GM12874 (cell line): ENCODE results near the gene MC2R.

Experiments
- TF ChIP-seq, protein P1 (sequence below): IDR thresholded peaks from 2 replicates; pipeline ENCODE4 v1.5.1; 2011; ENCODE audit warnings: low read depth, mild to moderate bottlenecking, control low read depth, low read length, moderate library complexity; ENCODE audit not compliant: insufficient read depth

The MC2R gene

DNA sequence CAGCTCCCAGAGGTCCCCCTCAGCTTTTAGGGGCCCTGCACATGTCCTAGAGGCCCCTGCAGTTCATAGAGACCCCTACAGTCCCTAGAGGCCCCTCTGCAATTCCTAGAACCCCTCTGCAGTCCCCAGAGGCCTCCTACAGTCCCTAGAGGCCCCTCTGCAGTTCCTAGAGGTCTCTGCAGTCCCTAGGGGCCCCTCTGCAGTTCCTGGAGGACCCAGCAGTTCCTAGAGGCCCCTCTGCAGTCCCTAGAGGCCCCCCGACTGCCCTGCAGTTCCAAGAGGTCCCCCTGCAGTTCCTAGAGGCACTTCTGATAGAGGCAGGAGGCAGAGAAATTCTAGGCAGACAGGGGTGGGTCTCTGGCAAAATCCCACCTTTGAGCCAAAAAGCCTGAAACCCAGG lies 35.4 kb downstream of the MC2R start:
- TF ChIP-seq, protein P1, sequence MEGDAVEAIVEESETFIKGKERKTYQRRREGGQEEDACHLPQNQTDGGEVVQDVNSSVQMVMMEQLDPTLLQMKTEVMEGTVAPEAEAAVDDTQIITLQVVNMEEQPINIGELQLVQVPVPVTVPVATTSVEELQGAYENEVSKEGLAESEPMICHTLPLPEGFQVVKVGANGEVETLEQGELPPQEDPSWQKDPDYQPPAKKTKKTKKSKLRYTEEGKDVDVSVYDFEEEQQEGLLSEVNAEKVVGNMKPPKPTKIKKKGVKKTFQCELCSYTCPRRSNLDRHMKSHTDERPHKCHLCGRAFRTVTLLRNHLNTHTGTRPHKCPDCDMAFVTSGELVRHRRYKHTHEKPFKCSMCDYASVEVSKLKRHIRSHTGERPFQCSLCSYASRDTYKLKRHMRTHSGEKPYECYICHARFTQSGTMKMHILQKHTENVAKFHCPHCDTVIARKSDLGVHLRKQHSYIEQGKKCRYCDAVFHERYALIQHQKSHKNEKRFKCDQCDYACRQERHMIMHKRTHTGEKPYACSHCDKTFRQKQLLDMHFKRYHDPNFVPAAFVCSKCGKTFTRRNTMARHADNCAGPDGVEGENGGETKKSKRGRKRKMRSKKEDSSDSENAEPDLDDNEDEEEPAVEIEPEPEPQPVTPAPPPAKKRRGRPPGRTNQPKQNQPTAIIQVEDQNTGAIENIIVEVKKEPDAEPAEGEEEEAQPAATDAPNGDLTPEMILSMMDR, result no peak

DNA sequence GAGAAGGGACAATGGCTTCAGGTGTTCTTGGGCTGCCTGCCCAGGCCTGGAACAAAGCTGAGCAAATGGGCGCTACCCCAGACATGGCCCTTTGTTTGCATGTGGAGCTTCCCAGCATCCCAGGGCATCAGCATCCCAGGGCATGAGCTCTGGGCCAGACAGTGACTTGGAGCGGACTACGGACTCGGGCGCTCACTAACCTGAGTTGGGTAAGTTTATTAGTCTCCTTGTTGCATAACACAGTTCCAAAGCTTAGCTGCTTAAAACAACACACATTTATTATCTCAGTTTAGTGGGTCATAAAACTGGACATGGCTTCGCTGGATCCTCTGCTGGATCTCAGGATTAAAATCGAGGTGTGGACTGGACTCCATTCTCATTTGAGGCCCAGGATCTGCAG lies 35.8 kb downstream of the MC2R start:
- TF ChIP-seq, protein P1, result no peak

DNA sequence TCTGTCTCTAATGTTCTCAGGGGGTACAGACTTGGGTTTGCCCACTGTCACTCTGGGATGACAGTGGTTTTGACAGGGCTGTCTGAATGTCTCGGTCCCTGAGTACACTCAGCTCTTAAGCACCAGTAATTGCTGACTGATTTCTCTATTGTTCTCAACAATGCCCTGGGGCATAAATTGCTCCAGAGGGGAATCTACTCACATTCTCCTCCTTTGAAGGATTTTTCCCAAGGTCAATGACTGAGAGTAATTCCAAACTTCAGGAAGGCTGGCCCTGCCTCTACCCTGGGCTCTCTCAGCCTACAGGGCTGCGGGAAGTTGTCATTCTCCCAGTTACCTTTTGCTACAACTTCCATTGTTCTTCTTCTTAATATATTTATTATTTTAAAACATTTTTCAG lies 36.5 kb downstream of the MC2R start:
- TF ChIP-seq, protein P1, result no peak

DNA sequence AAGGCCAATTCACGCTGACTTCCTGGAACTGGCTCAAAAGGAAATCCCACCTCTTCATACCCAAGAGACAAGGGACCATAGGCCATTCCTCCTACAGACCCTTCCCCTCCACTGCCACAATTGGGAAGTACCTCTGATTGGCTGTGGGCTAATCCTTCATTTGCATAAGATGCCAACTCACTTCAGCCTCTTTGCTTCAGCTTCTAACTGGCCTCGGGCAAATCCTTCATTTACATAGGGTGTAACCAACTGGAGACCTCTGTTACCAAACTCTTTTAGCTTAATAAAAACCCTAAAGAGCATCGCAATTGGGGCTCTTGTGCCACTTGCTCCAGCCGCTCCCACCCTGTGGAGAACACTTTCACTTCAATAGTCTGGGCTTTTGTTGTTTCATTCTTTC lies 38.2 kb downstream of the MC2R start:
- TF ChIP-seq, protein P1, result no peak

DNA sequence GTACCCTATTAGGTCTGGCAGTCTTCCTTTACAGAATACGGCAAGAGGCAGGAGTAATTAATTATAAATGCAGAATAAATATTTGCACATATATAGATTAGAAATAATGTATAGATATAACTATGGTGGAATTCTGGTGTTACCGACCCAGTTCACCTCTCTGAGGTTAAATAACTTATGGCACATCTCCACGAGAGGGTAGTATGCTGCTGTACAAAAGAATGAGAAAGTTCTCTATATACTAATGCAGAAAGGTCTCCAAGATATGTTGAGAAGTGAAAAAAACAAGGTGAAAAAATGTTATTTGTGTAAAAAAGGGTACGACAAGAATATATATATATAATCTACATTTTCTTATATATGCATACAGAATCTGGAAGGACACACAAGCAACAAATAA lies 40.8 kb downstream of the MC2R start:
- TF ChIP-seq, protein P1, result no peak

DNA sequence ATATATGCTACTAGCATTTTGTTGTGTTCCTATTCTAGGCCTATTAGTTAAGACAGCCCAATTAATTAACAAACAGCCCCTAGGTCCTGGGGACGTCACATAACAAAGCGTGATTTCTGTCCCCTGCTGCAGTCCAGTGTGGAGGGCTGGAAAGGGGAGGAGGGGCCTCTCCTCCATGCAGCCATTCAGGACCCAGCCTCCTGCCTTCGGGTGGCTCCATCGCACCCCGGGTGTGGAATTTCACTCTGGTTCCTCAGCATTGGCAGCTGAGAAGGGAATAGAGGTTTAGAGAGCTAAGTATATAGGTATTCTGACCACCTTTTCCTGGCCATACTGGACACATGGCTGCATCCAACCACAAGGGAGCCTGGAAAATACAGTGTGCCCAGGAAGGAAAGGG lies 42.4 kb downstream of the MC2R start:
- TF ChIP-seq, protein P1, result no peak

DNA sequence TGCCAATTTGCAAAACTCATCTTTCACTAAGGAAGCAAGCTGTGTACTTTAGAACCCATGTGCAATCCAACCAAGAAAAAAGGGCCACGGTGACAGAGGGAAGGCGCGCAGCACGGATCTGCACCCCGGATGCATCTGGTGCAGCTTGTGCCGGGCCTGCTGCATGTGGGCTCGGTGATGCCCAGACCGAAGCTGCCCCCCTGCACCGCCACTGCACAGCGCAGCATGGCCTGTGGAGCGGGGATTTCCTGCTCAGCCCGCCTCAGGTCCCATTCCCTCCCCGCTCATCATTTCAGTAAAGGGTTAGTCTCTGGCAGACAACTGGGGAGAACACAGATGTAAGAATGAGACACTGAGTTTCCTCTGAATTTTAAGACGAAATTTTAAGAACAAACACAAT lies 43.0 kb downstream of the MC2R start:
- TF ChIP-seq, protein P1, result no peak

DNA sequence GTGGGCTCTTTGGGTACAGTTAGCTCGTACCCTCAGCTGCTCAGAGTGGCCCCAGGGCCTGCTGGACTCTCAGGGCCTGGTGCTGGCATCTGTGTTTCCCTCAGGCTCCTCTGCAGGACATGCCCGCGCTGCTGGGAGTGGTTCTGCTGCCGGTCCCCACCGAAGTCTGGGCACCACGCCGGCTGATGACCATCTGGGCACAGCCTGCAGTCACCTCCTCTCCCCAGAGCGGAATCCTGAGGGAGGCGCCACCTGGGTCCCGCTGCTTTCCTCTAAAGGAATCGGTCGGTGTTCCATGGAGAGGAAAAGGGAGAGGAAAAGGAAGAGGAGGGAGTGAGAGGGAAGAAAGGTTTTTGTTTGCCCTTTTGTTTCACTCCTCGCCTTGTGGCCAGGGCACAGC lies 43.6 kb downstream of the MC2R start:
- TF ChIP-seq, protein P1, result no peak
